ENCODE data around the gene IL1B. TPM values are rescaled to one million over a fixed set of nuclear protein-coding genes. Genes with fewer than 3 reads are reported as not detected.

The IL1B gene
- total RNA-seq, 4 donors from 2014 or later, result 0.26 TPM; not detected in 3

DNA sequence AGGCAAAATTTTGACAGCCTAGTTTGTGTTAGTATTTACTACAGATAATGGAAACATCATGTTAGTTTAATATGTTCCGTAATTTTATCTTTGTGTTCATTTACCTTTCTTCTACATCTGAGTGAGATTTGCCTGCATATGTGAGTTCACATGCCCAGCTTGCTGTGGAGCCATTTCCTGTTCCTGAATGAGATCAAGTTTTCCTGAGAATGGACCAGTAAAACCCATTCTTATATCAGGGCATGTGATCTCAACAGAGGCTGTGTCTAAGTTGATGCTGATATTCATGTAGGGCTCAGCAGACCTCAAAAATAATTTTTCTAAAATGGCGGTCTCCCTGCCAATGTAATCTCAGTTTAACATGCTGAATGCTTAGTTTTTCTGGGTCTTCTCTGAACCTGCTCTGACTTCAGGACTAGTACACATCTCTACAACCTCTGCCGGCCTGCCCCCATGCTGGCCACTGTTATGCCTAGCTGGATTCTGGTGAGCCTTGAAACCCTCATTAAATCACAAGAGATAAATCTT is 53.3 kb downstream of the IL1B start:
- Histone ChIP-seq H3K4me1 (no peaks in the 10 kb centered on the region), H3K4me3 (no peak overlapping the region), H3K27ac (no peak overlapping the region), H3K9me3 (no peaks in the 10 kb centered on the region), H3K27me3 (no peaks in the 10 kb centered on the region), H3K36me3 (no peaks in the 10 kb centered on the region)
- TF ChIP-seq, protein P1, sequence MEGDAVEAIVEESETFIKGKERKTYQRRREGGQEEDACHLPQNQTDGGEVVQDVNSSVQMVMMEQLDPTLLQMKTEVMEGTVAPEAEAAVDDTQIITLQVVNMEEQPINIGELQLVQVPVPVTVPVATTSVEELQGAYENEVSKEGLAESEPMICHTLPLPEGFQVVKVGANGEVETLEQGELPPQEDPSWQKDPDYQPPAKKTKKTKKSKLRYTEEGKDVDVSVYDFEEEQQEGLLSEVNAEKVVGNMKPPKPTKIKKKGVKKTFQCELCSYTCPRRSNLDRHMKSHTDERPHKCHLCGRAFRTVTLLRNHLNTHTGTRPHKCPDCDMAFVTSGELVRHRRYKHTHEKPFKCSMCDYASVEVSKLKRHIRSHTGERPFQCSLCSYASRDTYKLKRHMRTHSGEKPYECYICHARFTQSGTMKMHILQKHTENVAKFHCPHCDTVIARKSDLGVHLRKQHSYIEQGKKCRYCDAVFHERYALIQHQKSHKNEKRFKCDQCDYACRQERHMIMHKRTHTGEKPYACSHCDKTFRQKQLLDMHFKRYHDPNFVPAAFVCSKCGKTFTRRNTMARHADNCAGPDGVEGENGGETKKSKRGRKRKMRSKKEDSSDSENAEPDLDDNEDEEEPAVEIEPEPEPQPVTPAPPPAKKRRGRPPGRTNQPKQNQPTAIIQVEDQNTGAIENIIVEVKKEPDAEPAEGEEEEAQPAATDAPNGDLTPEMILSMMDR (IDR thresholded peaks at IDR 0.05), result no peak
- no peak for TF ChIP-seq POLR2A (IDR thresholded peaks at IDR 0.05)
- no peak for DNase-seq
- intact Hi-C loops (cut with DNase I; ENCODE audit: low total_unique reads), result no loop called here

DNA sequence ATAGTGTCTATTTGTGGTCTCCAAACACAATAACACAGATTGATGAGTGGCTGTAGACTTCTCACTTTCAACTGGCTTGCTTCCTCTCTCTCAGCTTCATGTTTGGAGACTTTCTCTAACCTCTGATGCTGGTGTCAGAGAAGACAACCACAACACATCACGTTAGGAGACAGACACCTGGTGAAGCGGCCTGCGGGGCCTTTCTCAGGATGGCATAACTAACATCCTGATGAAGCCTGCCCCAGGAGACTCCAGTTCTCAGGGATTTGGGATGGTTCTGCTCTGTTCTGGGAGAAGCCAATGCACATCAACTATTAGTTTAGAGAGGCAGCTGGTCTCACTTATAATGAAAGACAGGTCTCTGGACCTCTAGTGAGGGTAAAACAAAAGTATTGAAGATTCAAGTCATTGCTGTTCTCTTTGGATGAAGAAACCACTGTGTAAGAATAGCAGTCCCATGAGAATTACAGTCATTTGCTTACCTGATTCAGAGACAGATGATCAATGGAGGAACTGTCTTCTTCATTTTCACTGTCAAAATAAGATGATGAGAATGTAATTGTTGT is 54.3 kb downstream of the IL1B start:
- H3K27me3 ChIP-seq, result no peaks in the 10 kb centered on the region
- no peak for DNase-seq
- H3K9me3 ChIP-seq, result no peaks in the 10 kb centered on the region
- intact Hi-C loops (cut with DNase I; ENCODE audit: low total_unique reads), result no loop called here
- no peak overlapping the region for H3K4me3 ChIP-seq
- TF ChIP-seq POLR2A (IDR thresholded peaks at IDR 0.05), result no peak
- TF ChIP-seq, protein P1 (IDR thresholded peaks at IDR 0.05), result no peak
- no peak overlapping the region for H3K27ac ChIP-seq
- no peaks in the 10 kb centered on the region for H3K36me3 ChIP-seq
- H3K4me1 ChIP-seq, result no peaks in the 10 kb centered on the region

Other genes starting within 250 kb of the IL1B start
- 10 to 100 TPM; 11.5 to 30.6 (median 24.4) TPM for gene SLC20A1, start 190.8 kb downstream of the IL1B start, total RNA-seq
- not detected for gene NT5DC4, start 115.8 kb downstream of the IL1B start, total RNA-seq
- gene CKAP2L, start 72.2 kb downstream of the IL1B start, total RNA-seq, result 1 to 10 TPM in 1 of 4 donors, not detected in 3; 8.8 TPM
- gene IL1A, start 52.3 kb downstream of the IL1B start, total RNA-seq, result under 1 TPM in 1 of 4 donors, not detected in 3; 0.41 TPM
- gene IL37, start 74.4 kb upstream of the IL1B start, total RNA-seq, result not detected
- gene IL36G, start 141.2 kb upstream of the IL1B start, total RNA-seq, result not detected
- not detected for gene IL36A, start 168.7 kb upstream of the IL1B start, total RNA-seq
- gene IL36B, start 216.1 kb upstream of the IL1B start, total RNA-seq, result not detected
- gene IL36RN, start 222.4 kb upstream of the IL1B start, total RNA-seq, result not detected
- not detected for gene IL1F10, start 231.2 kb upstream of the IL1B start, total RNA-seq

Data from uterus (tissue), 4 donors.